H9 (cell line): ENCODE measurements around the gene SETD3. TPM values are rescaled to one million over a fixed set of nuclear protein-coding genes. Genes with fewer than 3 reads are reported as not detected.

Experiments used
- DNase-seq: peaks from one replicate; pipeline ENCODE4 v3.0.0-alpha.2; 2017
- H2AFZ ChIP-seq: one replicate; pipeline ENCODE4 v1.6.1; 2013; ENCODE audit warnings: mild to moderate bottlenecking, low read length, control low read depth, moderate library complexity
- H2AK5ac ChIP-seq: 2 replicates; pipeline ENCODE4 v1.6.1; 2013; ENCODE audit warnings: low read length, control low read depth, mixed read lengths; ENCODE audit not compliant: insufficient read length
- H2BK120ac ChIP-seq: one replicate; pipeline ENCODE4 v1.6.1; 2013; ENCODE audit warnings: low read depth, mild to moderate bottlenecking, low read length, control low read depth, inconsistent platforms; ENCODE audit not compliant: poor library complexity, severe bottlenecking
- H2BK12ac ChIP-seq: 2 replicates; pipeline ENCODE4 v1.6.1; 2013; ENCODE audit warnings: low read length, control low read depth, mixed read lengths, low read depth; ENCODE audit not compliant: insufficient read length
- H2BK15ac ChIP-seq: 2 replicates; pipeline ENCODE4 v1.6.1; 2013; ENCODE audit warnings: low read depth, low read length, control low read depth
- H2BK20ac ChIP-seq: one replicate; pipeline ENCODE4 v1.6.1; 2013; ENCODE audit warnings: low read depth, mild to moderate bottlenecking, low read length, control low read depth, inconsistent platforms; ENCODE audit not compliant: poor library complexity, severe bottlenecking
- H2BK5ac ChIP-seq: 2 replicates; pipeline ENCODE4 v1.6.1; 2013; ENCODE audit warnings: low read length, control low read depth, mixed read lengths; ENCODE audit not compliant: insufficient read length
- H3K14ac ChIP-seq: 2 replicates; pipeline ENCODE4 v1.6.1; 2013; ENCODE audit warnings: low read length, control low read depth; ENCODE audit not compliant: insufficient read depth
- H3K18ac ChIP-seq: 2 replicates; pipeline ENCODE4 v1.6.1; 2013; ENCODE audit warnings: low read depth, mild to moderate bottlenecking, mixed read lengths, low read length, control low read depth; ENCODE audit not compliant: insufficient read length
- H3K23ac ChIP-seq: 2 replicates; pipeline ENCODE4 v1.6.1; 2013; ENCODE audit warnings: low read length, control low read depth, mixed read lengths, low read depth; ENCODE audit not compliant: insufficient read length
- H3K23me2 ChIP-seq: 2 replicates; pipeline ENCODE4 v1.6.1; 2013; ENCODE audit warnings: low read depth, mild to moderate bottlenecking, mixed read lengths, low read length, control low read depth; ENCODE audit not compliant: insufficient read length, poor library complexity, severe bottlenecking
- H3K27ac ChIP-seq: 2 replicates; pipeline ENCODE4 v1.5.1; 2013; ENCODE audit warnings: low read length, control low read depth, mixed read lengths, low read depth; ENCODE audit not compliant: insufficient read length
- H3K27me3 ChIP-seq: 2 replicates; pipeline ENCODE4 v1.6.1; 2013; ENCODE audit warnings: low read length, control low read depth, inconsistent platforms; ENCODE audit not compliant: insufficient read depth
- H3K4ac ChIP-seq: 2 replicates; pipeline ENCODE4 v1.6.1; 2013; ENCODE audit warnings: low read depth, mild to moderate bottlenecking, control low read depth, inconsistent platforms, low read length, moderate library complexity
- H3K4me1 ChIP-seq: 2 replicates; pipeline ENCODE4 v1.6.1; 2013; ENCODE audit warnings: low read length, control low read depth, inconsistent platforms; ENCODE audit not compliant: insufficient read depth
- H3K4me2 ChIP-seq: 2 replicates; pipeline ENCODE4 v1.6.1; 2013; ENCODE audit warnings: low read length, control low read depth, mixed read lengths; ENCODE audit not compliant: insufficient read length, insufficient read depth
- H3K56ac ChIP-seq: 2 replicates; pipeline ENCODE4 v1.6.1; 2013; ENCODE audit warnings: low read depth, mild to moderate bottlenecking, mixed read lengths, low read length, control low read depth; ENCODE audit not compliant: insufficient read length
- H3K79me1 ChIP-seq: 2 replicates; pipeline ENCODE4 v1.6.1; 2013; ENCODE audit warnings: low read depth, mild to moderate bottlenecking, moderate library complexity, low read length, control low read depth, inconsistent platforms; ENCODE audit not compliant: insufficient read depth, poor library complexity, severe bottlenecking
- H3K79me2 ChIP-seq: 2 replicates; pipeline ENCODE4 v1.6.1; 2013; ENCODE audit warnings: low read length, control low read depth, inconsistent platforms; ENCODE audit not compliant: insufficient read depth
- H3K9ac ChIP-seq: 2 replicates; pipeline ENCODE4 v1.6.1; 2013; ENCODE audit warnings: low read length, control low read depth, mixed read lengths; ENCODE audit not compliant: insufficient read length; ENCODE audit errors: extremely low read depth
- H3K9me3 ChIP-seq: one replicate; pipeline ENCODE4 v1.6.1; 2013; ENCODE audit warnings: low read depth, low read length, inconsistent platforms; ENCODE audit not compliant: control insufficient read depth
- H3T11ph ChIP-seq: one replicate; pipeline ENCODE4 v1.6.1; 2013; ENCODE audit warnings: mild to moderate bottlenecking, low read length, control low read depth, inconsistent platforms
- H4K20me1 ChIP-seq: one replicate; pipeline ENCODE4 v1.6.1; 2013; ENCODE audit not compliant: control insufficient read depth, insufficient read length, insufficient read depth
- H4K5ac ChIP-seq: 2 replicates; pipeline ENCODE4 v1.6.1; 2013; ENCODE audit warnings: low read depth, mild to moderate bottlenecking, mixed read lengths, low read length, control low read depth; ENCODE audit not compliant: insufficient read length
- H4K8ac ChIP-seq: replicated peaks from 2 replicates; pipeline ENCODE4 v1.6.1; 2013; ENCODE audit warnings: low read length, control low read depth, mixed read lengths, low read depth; ENCODE audit not compliant: insufficient read length
- H4K91ac ChIP-seq: 2 replicates; pipeline ENCODE4 v1.6.1; 2013; ENCODE audit warnings: low read depth, mild to moderate bottlenecking, moderate library complexity, mixed read lengths, low read length, control low read depth; ENCODE audit not compliant: insufficient read length
- H3K27ac Mint-ChIP-seq, 3 experiments: 2 replicates in 2 of 3; 3 replicates in 1 of 3; pipeline ENCODE4 v1.8.0; 2020 to 2021; ENCODE audit warnings: mixed read lengths in 3 of 3, mild to moderate bottlenecking in 1 of 3, moderate library complexity in 1 of 3
- H3K27me3 Mint-ChIP-seq: 2 replicates; pipeline ENCODE4 v1.8.0; 2021; ENCODE audit warnings: low read depth, mild to moderate bottlenecking, moderate library complexity, mixed read lengths
- H3K36me3 Mint-ChIP-seq, 3 experiments: 2 replicates in 2 of 3; 3 replicates in 1 of 3; pipeline ENCODE4 v1.8.0; 2020 to 2021; ENCODE audit warnings: low read depth in 3 of 3, mixed read lengths in 3 of 3; ENCODE audit not compliant: insufficient read depth in 1 of 3
- H3K4me1 Mint-ChIP-seq, 2 experiments: 2 replicates each; pipeline ENCODE4 v1.8.0; 2020; ENCODE audit warnings: mixed read lengths in 2 of 2
- H3K4me3 Mint-ChIP-seq, 2 experiments: 2 replicates in 1 of 2; 3 replicates in 1 of 2; pipeline ENCODE4 v1.8.0; 2020 to 2021; ENCODE audit warnings: mild to moderate bottlenecking in 2 of 2, mixed read lengths in 2 of 2, moderate library complexity in 1 of 2
- H3K9me3 Mint-ChIP-seq, 2 experiments: 2 replicates in 1 of 2; 3 replicates in 1 of 2; pipeline ENCODE4 v1.8.0; 2020; ENCODE audit warnings: mild to moderate bottlenecking in 2 of 2, mixed read lengths in 2 of 2, moderate library complexity in 1 of 2
- WGBS: extraction: QIAGEN DNeasy Blood & Tissue Kit; methylation state at CpG from one replicate; pipeline ENCODE4 v1.1.7; 2013; ENCODE audit warnings: missing lambda C conversion rate, low lambda C conversion rate, mixed read lengths; ENCODE audit not compliant: insufficient read length; ENCODE audit errors: extremely low coverage; 5-methylcytosine and 5-hydroxymethylcytosine counted together
- long read RNA-seq: library from polyadenylated mRNA; unstranded; transcript quantifications from one replicate; pipeline ENCODE4 v2.0.0, GENCODE V29; 2020
- total RNA-seq: library from RNA; stranded (reverse); gene quantifications from 2 replicates; pipeline ENCODE4 v1.2.1, GENCODE V29; 2021
- TF ChIP-seq, protein P1 (sequence below): fragments of 200-600 bp; sonication (generic); conservative IDR thresholded peaks from 3 replicates; pipeline ENCODE4 v1.8.0; 2021; ENCODE audit warnings: antibody characterized with exemption, mild to moderate bottlenecking

Gene SETD3
- 53.7 and 56.7 TPM in 2 replicates for total RNA-seq
- long read RNA-seq, transcript SETD3-202 (13 exons, 2,878 nt), result major isoform, 295 of 366 reads
- long read RNA-seq, transcript SETD3-201 (9 exons, 1,330 nt), result minor isoform, 10 of 366 reads
- long read RNA-seq, partial matches to known transcripts, result 22 of 366 reads
- long read RNA-seq, other reads (novel, unspliced or antisense), result 37 of 366 reads

DNA sequence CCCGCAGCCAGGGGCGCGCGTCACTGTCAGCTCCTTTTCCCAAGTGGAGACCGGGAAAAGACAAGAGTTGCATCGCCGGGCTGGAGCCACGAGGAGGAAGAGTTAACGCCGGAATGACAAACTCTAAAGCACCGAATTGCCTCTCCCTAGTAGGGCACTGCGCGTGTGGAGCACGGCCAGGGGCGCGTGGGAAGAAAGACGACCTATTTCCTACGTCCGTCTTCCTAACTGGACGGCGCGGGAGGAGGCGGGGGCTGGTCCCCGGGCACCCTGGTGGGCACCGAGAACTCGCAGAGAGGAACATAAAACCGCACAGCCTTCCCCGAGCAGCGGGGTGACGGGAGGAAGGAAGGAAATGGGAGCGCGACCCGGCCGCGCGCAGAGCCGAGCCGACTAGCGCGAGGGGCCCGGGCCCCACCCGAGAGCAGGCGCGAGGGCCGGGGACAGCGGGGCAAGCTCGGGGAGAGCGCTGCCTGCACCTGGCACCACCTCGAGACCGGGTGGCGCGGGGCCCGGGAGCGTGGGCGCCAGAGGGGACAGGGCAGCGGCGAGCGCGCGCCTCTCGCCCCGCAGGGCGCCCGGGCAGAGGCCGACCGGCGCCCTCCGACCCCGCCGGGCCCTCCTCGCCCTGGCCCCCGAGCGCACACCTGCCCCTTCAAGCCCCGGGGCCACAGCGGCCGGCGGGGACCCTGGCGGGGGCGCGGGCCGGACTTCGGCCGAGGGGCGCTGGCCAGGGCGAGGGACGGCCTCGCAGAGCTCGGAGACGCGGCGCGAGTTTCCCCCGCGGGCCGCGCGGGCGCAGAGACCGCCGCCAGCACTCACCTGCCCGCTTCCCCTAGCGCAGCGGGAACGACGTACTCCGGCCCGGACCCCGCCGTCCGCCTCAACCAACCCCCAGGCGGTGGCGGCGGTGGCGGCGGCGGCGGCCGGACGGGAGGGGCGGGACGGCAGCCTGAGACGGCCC lies at the start of gene SETD3:
Gene SETD3, minus strand, starts transcription at position 954 of the 964 bp plus-strand sequence. CDS start 15,054 bp downstream, outside the sequence.
- H3K79me2 ChIP-seq, result peaks cover 53% of the 10 kb centered on the region; the same call in 1 of the 2 replicates
- H2AFZ ChIP-seq, result no peak within 1 kb of the TSS
- H2BK12ac ChIP-seq, result no peak within 1 kb of the TSS
- no peaks in the 10 kb centered on the region for H3K27me3 Mint-ChIP-seq
- no peak within 1 kb of the TSS for H2BK120ac ChIP-seq
- H2AK5ac ChIP-seq, result no peak within 1 kb of the TSS
- no peaks in the 10 kb centered on the region for H3K36me3 Mint-ChIP-seq
- TF ChIP-seq, protein P1, sequence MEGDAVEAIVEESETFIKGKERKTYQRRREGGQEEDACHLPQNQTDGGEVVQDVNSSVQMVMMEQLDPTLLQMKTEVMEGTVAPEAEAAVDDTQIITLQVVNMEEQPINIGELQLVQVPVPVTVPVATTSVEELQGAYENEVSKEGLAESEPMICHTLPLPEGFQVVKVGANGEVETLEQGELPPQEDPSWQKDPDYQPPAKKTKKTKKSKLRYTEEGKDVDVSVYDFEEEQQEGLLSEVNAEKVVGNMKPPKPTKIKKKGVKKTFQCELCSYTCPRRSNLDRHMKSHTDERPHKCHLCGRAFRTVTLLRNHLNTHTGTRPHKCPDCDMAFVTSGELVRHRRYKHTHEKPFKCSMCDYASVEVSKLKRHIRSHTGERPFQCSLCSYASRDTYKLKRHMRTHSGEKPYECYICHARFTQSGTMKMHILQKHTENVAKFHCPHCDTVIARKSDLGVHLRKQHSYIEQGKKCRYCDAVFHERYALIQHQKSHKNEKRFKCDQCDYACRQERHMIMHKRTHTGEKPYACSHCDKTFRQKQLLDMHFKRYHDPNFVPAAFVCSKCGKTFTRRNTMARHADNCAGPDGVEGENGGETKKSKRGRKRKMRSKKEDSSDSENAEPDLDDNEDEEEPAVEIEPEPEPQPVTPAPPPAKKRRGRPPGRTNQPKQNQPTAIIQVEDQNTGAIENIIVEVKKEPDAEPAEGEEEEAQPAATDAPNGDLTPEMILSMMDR, result peak; percentile 32; the same call in 2 of the 3 replicates
- H3K9me3 Mint-ChIP-seq, result no peaks in the 10 kb centered on the region
- peak within 1 kb of the TSS; percentile 48 for H3K27ac ChIP-seq
- H3K9me3 ChIP-seq, result no peaks in the 10 kb centered on the region
- H4K5ac ChIP-seq, result no peak within 1 kb of the TSS
- peak within 1 kb of the TSS; percentile 93 to 98 for H3K4me3 Mint-ChIP-seq
- H3K4me2 ChIP-seq, result peak within 1 kb of the TSS; percentile 99
- no CpG with 5 or more reads among the region's 122 CpGs for WGBS
- H2BK15ac ChIP-seq, result no peak within 1 kb of the TSS
- H3K79me1 ChIP-seq, result peaks cover 12% of the 10 kb centered on the region
- H3K23ac ChIP-seq, result no peak within 1 kb of the TSS
- H3K56ac ChIP-seq, result no peak within 1 kb of the TSS
- peak within 1 kb of the TSS; percentile 93 for H3K18ac ChIP-seq
- H2BK5ac ChIP-seq, result no peak within 1 kb of the TSS
- peaks cover 11% of the 10 kb centered on the region for H3K23me2 ChIP-seq
- H3K4me1 ChIP-seq, result 0 out of 2 replicates have a peak, but pooled peaks cover 2% of the 10 kb centered on the region
- peak within 1 kb of the TSS; percentile 95 for H3K9ac ChIP-seq
- peak within 1 kb of the TSS; percentile 95 for H3K14ac ChIP-seq
- H3T11ph ChIP-seq, result no peak within 1 kb of the TSS
- no peak within 1 kb of the TSS for H4K8ac ChIP-seq
- peaks cover 24 to 33% of the 10 kb centered on the region in 2 experiments for H3K4me1 Mint-ChIP-seq
- no peaks in the 10 kb centered on the region for H3K27me3 ChIP-seq
- H2BK20ac ChIP-seq, result no peak within 1 kb of the TSS
- H3K4ac ChIP-seq, result no peak within 1 kb of the TSS; the same call in 1 of the 2 replicates
- no peaks in the 10 kb centered on the region for H4K20me1 ChIP-seq
- peak; percentile 47 for DNase-seq
- peak within 1 kb of the TSS; percentile 96 to 99 (median 98) for H3K27ac Mint-ChIP-seq
- no peak within 1 kb of the TSS for H4K91ac ChIP-seq
